K562 (cell line): ENCODE results near the gene PSMA8. TPM values are rescaled to one million over a fixed set of nuclear protein-coding genes. Genes with fewer than 3 reads are reported as not detected.
A peak's percentile ranks its signal among the peaks of the same experiment; 100 is the strongest.

ENCODE experiments used
- ARHGAP35 ChIP-seq: fragments of 450-650 bp; IDR thresholded peaks from 2 replicates; pipeline ENCODE4 v1.6.1; 2018; ENCODE audit not compliant: partially characterized antibody
- CBFA2T2 ChIP-seq: fragments of 450-650 bp; conservative IDR thresholded peaks from 2 replicates; pipeline ENCODE4 v1.6.1; 2017; ENCODE audit warnings: mild to moderate bottlenecking
- CHD7 ChIP-seq: fragments of 200-600 bp; sonication (generic); IDR thresholded peaks from one replicate; pipeline ENCODE4 v1.6.1; 2012; ENCODE audit warnings: mild to moderate bottlenecking, low read depth, low read length, inconsistent platforms
- ELK1 ChIP-seq: sonication (generic); formaldehyde crosslinking; IDR thresholded peaks from 2 replicates; pipeline ENCODE4 v1.8.1; 2022; ENCODE audit warnings: missing genetic modification reagents
- ID3 ChIP-seq, 2 experiments: fragments of 250-450 bp in 1 of 2; fragments of 450-650 bp in 1 of 2; sonication (Bioruptor Pico) in 1 of 2; IDR thresholded peaks; 2 replicates each; pipeline versions ENCODE4 v1.6.1 to v1.8.0; 2016 to 2021; ENCODE audit warnings: mild to moderate bottlenecking in 2 of 2, moderate library complexity in 2 of 2, missing compliant biosample characterization in 1 of 2, missing genetic modification characterization in 1 of 2
- KLF10 ChIP-seq: fragments of 250-450 bp; sonication (Bioruptor Pico); IDR thresholded peaks from 2 replicates; pipeline ENCODE4 v1.6.1; 2021; ENCODE audit warnings: matching md5 sums
- MYC ChIP-seq, 2 experiments: fragments of 250-450 bp in 1 of 2; sonication (Bioruptor Pico) in 1 of 2; IDR thresholded peaks; 2 replicates each; pipeline versions ENCODE4 v1.5.1 to v1.6.1; 2012 to 2021; ENCODE audit warnings: low read depth in 2 of 2, borderline replicate concordance in 1 of 2, improper control_type of control experiment in 1 of 2, low read length in 1 of 2, mild to moderate bottlenecking in 1 of 2, moderate library complexity in 1 of 2
- NR2C1 ChIP-seq, 2 experiments: fragments of 450-650 bp; IDR thresholded peaks; 2 replicates each; pipeline ENCODE4 v1.6.1; 2017; ENCODE audit warnings: mild to moderate bottlenecking in 2 of 2, antibody characterized with exemption in 1 of 2, inconsistent platforms in 1 of 2, missing compliant biosample characterization in 1 of 2, missing genetic modification characterization in 1 of 2
- ZNF143 ChIP-seq: sonication (generic); formaldehyde crosslinking; IDR thresholded peaks from 2 replicates; pipeline ENCODE4 v1.9.0; 2022; ENCODE audit warnings: mild to moderate bottlenecking, missing genetic modification reagents
- ZNF197 ChIP-seq: fragments of 200-800 bp; sonication (Bioruptor generic); IDR thresholded peaks from 2 replicates; pipeline ENCODE4 v1.6.1; 2016; ENCODE audit warnings: low read depth, missing genetic modification characterization, missing compliant biosample characterization
- ZNF263 ChIP-seq: sonication (generic); formaldehyde crosslinking; IDR thresholded peaks from 2 replicates; pipeline ENCODE4 v1.8.0; 2022; ENCODE audit warnings: mild to moderate bottlenecking, missing genetic modification reagents, borderline replicate concordance
- ZNF57 ChIP-seq: fragments of 450-650 bp; formaldehyde crosslinking; IDR thresholded peaks from 2 replicates; pipeline ENCODE4 v1.4.0; 2020; ENCODE audit warnings: mild to moderate bottlenecking, moderate library complexity
- ZNF589 ChIP-seq: fragments of 200-800 bp; sonication (Bioruptor generic); IDR thresholded peaks from 2 replicates; pipeline ENCODE4 v1.6.1; 2016; ENCODE audit warnings: low read depth, missing genetic modification characterization, missing compliant biosample characterization
- polyA plus RNA-seq, 8 experiments: library from polyadenylated mRNA; depleted of rRNA in 4 of 8; stranded (reverse) in 5 of 8; unstranded in 3 of 8; fragments of >200 nt; fragmentation: Nextera tagmentation in 2 of 8; fragmentation: Illumina TruSeq in 1 of 8; extraction: Ambion mirVana in 2 of 8; extraction: Trizol in 1 of 8; gene quantifications; 2 replicates each; pipeline versions ENCODE4 v1.2.1 to v1.2.3, GENCODE V29; 2011 to 2014; ENCODE audit warnings: inconsistent platforms in 1 of 8, missing spikeins in 1 of 8
- total RNA-seq, 7 experiments: library from RNA; depleted of rRNA in 6 of 7; stranded (reverse); fragments of >200 nt in 6 of 7; fragmentation: Illumina TruSeq in 2 of 7; extraction: Trizol in 2 of 7; gene quantifications; 2 replicates each; pipeline versions ENCODE4 v1.2.1 to v1.2.3, GENCODE V29; 2011 to 2021; ENCODE audit warnings: low replicate concordance in 1 of 7

Gene PSMA8
- total and polyA plus RNA-seq, 9 of the 15 experiments (the other 6 are each of a cell fraction or from before 2014, with no cell fraction given), result not detected

- TF ChIP-seq ZNF57 (CRISPR knock-in tag) (no peak), KLF10 (no peak), CHD7 (no peak), ID3 (CRISPR knock-in tag; IDR thresholded peaks at IDR 0.05) (no peak), ID3 (tag; IDR thresholded peaks at IDR 0.05) (0 out of 2 replicates have a peak, but pooled peaks have one; percentile 68), NR2C1 (IDR thresholded peaks at IDR 0.05) (no peak), NR2C1 (tag; IDR thresholded peaks at IDR 0.05) (no peak), ZNF263 (peak; percentile 76), ZNF143 (CRISPR knock-in tag) (no peak), MYC (IDR thresholded peaks at IDR 0.05; ENCODE audit: low read depth, low read length) (peak; percentile 99), MYC (CRISPR knock-in tag; IDR thresholded peaks at IDR 0.05; ENCODE audit: borderline replicate concordance, low read depth) (peak; percentile 98; the same call in 1 of the 2 replicates), ARHGAP35 (no peak), ZNF197 (CRISPR knock-in tag) (no peak), CBFA2T2 (peak; percentile 38; the same call in 1 of the 2 replicates), ELK1 (CRISPR knock-in tag) (no peak), ZNF589 (0 out of 2 replicates have a peak, but pooled peaks have one; percentile 70)
Measured at GRCh38 chr18:26226229-26227050, 92.8 kb downstream of the PSMA8 start, which contains the start of gene TAF4B (continued).
